ENCODE results near the gene TSPAN8.
"Not testable (repeated sequence)": the region's sequence is repeated elsewhere in the genome, so short reads cannot be mapped to it uniquely, and the experiment has no call there.

The TSPAN8 gene

DNA sequence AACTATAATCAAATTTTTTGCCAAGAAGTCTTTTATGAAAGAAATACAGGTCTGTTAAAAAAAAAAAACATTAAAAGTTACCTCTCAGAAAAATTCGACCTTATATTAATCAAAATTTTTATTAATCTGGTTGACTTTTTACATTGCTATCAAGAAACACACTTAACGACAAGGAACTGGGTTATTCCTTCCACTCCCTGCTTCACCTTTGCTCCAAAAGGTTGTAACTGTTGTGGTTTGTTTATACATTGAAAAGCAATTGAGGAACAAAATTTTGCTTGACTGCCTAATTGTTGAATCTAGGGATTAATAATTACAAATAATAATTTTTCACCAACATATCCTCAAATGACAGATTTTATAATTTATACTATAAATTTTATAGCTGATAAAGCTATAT lies 28.4 kb downstream of the TSPAN8 start:
- Histone ChIP-seq H3K27me3 (no peaks in the 10 kb centered on the region), H3K4me3 (ENCODE audit: low read depth, low read length) (no peak overlapping the region), H3K36me3 (0 out of 2 replicates have a peak, but pooled peaks cover 5% of the 10 kb centered on the region), H3K4me1 (peaks cover 20% of the 10 kb centered on the region), H3K9me3 (no peaks in the 10 kb centered on the region)
- TF ChIP-seq, protein P1, sequence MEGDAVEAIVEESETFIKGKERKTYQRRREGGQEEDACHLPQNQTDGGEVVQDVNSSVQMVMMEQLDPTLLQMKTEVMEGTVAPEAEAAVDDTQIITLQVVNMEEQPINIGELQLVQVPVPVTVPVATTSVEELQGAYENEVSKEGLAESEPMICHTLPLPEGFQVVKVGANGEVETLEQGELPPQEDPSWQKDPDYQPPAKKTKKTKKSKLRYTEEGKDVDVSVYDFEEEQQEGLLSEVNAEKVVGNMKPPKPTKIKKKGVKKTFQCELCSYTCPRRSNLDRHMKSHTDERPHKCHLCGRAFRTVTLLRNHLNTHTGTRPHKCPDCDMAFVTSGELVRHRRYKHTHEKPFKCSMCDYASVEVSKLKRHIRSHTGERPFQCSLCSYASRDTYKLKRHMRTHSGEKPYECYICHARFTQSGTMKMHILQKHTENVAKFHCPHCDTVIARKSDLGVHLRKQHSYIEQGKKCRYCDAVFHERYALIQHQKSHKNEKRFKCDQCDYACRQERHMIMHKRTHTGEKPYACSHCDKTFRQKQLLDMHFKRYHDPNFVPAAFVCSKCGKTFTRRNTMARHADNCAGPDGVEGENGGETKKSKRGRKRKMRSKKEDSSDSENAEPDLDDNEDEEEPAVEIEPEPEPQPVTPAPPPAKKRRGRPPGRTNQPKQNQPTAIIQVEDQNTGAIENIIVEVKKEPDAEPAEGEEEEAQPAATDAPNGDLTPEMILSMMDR (IDR thresholded peaks at IDR 0.05; ENCODE audit: low read depth, low read length): no peak
- no peak for DNase-seq

DNA sequence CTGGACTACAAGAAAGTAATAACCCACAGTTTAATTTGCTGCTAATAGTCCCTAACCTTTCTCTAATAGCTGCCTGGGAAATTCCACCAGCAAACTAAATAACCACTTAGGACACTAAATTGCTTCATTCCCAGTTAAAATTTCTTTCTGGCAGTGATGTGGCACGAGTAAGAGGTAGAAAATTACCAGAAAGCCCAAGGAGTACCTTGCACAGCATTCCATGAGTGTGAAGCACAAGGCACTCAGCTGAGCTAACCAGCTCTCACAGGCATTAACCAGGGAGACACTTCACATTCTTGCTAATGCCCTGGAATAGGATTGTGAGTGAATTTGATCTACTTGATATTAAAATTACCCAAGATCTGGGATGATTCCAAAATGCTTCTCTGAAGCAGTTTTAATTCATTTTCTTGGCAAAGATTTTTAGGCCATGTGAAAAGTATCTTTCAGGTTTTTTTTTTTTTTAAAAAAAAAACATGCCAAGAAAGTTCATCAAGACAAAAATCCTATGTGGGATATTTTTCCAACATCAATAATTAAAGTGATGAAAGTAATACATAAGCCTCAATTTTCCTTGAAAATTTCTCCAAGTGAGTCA lies 29.5 kb downstream of the TSPAN8 start:
- Histone ChIP-seq H3K4me3 (ENCODE audit: low read depth, low read length) (no peak overlapping the region), H3K36me3 (0 out of 2 replicates have a peak, but pooled peaks cover 5% of the 10 kb centered on the region), H3K9me3 (no peaks in the 10 kb centered on the region), H3K4me1 (peaks cover 20% of the 10 kb centered on the region), H3K27me3 (no peaks in the 10 kb centered on the region)
- no peak for DNase-seq
- TF ChIP-seq, protein P1 (IDR thresholded peaks at IDR 0.05; ENCODE audit: low read depth, low read length): no peak

DNA sequence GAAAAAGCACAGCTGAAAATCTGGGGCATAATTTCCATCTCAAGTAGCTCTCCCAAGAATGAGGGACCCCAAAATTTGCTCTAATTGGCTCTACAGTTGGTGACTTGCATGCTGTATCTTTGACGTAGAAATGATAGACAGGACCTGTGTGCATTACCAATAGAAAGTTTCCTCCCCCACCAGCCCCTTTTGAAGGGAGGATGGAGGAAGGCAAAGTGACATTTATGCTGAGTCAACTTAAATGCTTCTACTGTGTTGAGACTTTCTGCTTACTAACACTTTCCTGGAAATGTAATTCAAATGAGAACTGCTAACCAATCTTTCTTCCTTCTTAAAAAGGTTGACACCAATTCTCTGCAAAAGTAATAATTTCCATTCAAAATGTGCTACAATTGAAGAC lies 31.9 kb downstream of the TSPAN8 start:
- 0 out of 2 replicates have a peak, but pooled peaks cover 5% of the 10 kb centered on the region for H3K36me3 ChIP-seq
- no peaks in the 10 kb centered on the region for H3K27me3 ChIP-seq
- TF ChIP-seq, protein P1 (IDR thresholded peaks at IDR 0.05; ENCODE audit: low read depth, low read length): no peak
- peaks cover 17% of the 10 kb centered on the region for H3K4me1 ChIP-seq
- H3K4me3 ChIP-seq (ENCODE audit: low read depth, low read length): no peak overlapping the region
- H3K9me3 ChIP-seq: no peaks in the 10 kb centered on the region
- DNase-seq: no peak

DNA sequence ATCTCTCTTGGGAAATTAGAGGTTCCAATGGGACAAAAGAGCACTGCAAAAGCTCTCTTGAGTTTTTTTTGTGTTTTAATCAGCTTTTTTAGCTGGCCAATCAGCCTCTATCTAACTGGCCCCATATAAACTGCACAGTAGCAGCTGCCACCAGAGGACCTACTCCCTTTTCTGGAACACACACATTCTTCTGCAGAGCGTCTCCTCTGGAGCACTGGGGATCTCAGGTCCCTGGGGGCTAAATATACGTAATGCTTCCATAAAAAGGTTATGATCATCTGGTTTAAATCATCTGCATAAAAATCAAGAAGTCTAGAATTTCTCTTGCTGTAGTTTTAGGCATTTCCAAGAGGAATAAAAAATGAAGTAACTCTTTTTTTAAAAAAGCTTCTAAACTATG lies 32.3 kb downstream of the TSPAN8 start:
- H3K4me1 ChIP-seq: peaks cover 12% of the 10 kb centered on the region
- H3K27me3 ChIP-seq: no peaks in the 10 kb centered on the region
- DNase-seq: peak; percentile 55
- TF ChIP-seq, protein P1 (IDR thresholded peaks at IDR 0.05; ENCODE audit: low read depth, low read length): peak; percentile 58
- 0 out of 2 replicates have a peak, but pooled peaks cover 5% of the 10 kb centered on the region for H3K36me3 ChIP-seq
- H3K9me3 ChIP-seq: no peaks in the 10 kb centered on the region
- H3K4me3 ChIP-seq (ENCODE audit: low read depth, low read length): peak overlapping the region; percentile 30

DNA sequence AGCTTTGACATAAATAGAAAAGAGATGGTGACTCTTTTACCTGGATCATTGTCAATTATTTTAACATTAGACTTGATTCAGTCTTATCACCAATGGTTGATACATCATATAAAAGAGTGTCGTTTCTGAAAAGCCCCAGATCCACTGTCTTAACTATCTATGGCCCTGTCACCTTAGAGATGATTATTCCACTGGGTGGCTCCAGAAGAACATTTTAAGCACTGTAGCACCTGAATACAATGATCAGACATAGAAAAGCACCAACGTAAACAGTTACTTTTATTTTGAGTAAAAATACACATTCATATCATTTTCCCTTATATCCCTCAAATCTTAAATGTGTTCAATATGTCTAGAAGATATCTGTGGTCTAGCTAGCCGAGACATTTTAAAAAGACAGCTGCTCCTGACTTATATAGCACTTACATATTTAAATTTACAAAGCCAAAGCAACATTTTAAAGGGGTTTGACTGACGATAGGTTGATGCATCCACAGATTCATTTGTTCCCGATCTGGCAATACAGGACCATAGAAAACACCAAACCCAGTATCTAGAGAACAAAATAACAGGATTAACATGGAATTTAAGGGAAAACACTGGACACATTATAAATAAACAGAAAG lies 32.9 kb downstream of the TSPAN8 start:
- no peaks in the 10 kb centered on the region for H3K9me3 ChIP-seq
- H3K27me3 ChIP-seq: no peaks in the 10 kb centered on the region
- no peak for DNase-seq
- 0 out of 2 replicates have a peak, but pooled peaks cover 5% of the 10 kb centered on the region for H3K36me3 ChIP-seq
- TF ChIP-seq, protein P1 (IDR thresholded peaks at IDR 0.05; ENCODE audit: low read depth, low read length): peak; percentile 39
- H3K4me3 ChIP-seq (ENCODE audit: low read depth, low read length): peak overlapping the region; percentile 30
- H3K4me1 ChIP-seq: peaks cover 9% of the 10 kb centered on the region

DNA sequence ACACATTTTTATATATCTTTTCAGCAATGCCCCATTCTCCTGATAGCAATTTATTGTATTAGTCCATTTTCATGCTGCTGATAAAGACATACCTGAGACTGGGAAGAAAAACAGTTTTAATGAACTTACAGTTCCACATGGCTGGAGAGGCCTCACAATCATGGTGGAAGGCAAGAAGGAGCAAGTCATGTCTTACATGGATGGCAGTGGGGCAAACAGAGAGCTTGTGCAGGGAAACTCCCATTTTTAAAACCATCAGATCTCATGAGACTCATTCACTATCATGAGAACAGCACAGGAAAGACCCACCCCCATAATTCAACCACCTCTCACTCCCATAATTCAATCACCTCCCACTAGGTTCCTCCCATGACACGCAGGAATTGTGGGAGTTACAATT lies 44.7 kb downstream of the TSPAN8 start:
- H3K9me3 ChIP-seq; H3K4me3 ChIP-seq (ENCODE audit: low read depth, low read length); H3K36me3 ChIP-seq; H3K27me3 ChIP-seq; DNase-seq; H3K4me1 ChIP-seq: not testable (repeated sequence)
